SK-N-MC (cell line): ENCODE measurements around the gene ARHGEF37.

ENCODE experiments used
- EZH2 ChIP-seq: fragments of 200-600 bp; sonication (generic); IDR thresholded peaks from one replicate; pipeline ENCODE4 v1.6.1; 2017; ENCODE audit warnings: antibody characterized with exemption
- FOXP2 ChIP-seq: optimal IDR thresholded peaks from 2 replicates; pipeline ENCODE3; 2011; ENCODE audit warnings: mild to moderate bottlenecking, moderate library complexity; ENCODE audit not compliant: insufficient read depth; ENCODE audit errors: extremely low read length, control extremely low read depth
- POLR2AphosphoS5 ChIP-seq: IDR thresholded peaks from 2 replicates; pipeline ENCODE4 v1.6.1; 2012; ENCODE audit warnings: mild to moderate bottlenecking, low read depth, low read length, borderline replicate concordance

DNA sequence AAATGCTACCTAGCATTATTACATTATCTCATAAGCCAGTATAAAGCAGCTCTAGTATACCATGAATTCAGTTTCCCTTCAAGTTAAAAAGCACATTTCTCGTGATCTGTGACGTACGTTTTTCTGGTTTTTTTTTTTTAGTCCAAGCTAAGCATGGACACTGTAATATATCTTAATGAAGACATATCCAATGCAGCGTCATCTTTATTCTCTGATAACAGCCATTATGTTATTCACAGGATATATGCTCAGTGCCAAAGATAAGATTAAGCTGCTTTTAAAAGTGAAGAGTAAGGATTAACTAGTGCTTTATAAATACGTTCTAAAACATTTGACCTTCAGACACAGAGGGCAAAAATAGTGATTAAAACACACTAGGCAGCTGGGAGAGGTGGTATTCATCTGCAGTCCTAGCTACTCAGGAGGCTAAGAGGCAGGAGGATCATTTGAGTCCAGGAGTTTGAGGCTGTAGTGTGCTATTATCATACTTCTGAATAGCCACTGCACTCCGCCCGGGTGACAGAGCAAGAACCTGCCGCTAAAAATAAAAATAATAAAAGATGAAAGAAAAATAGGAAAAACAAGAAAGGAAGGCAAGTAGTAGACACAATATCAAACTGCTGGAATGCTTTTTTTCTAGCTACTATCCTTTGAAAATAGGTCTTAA is 37.8 kb upstream of the ARHGEF37 start:
- no peak for TF ChIP-seq EZH2
- TF ChIP-seq POLR2AphosphoS5, result no peak
- no peak for TF ChIP-seq FOXP2
